Peyer's patch (tissue), 4 donors: ENCODE results near the gene MEI1. TPM values are rescaled to one million over a fixed set of nuclear protein-coding genes. Genes with fewer than 3 reads are reported as not detected.
A peak's percentile ranks its signal among the peaks of the same experiment; 100 is the strongest.

Experiments used
- DNase-seq, 3 donors: peaks; one replicate each; pipeline ENCODE4 v3.0.0-alpha.2; 2017 to 2019
- H3K27ac ChIP-seq, 4 donors: fragments of 200-600 bp; sonication (generic); one replicate each; pipeline ENCODE4 v1.5.1; 2016 to 2019
- H3K27me3 ChIP-seq, 2 donors: fragments of 200-600 bp; sonication (generic); one replicate each; pipeline ENCODE4 v1.5.1; 2019
- H3K36me3 ChIP-seq, 3 donors: fragments of 200-600 bp; sonication (generic); one replicate each; pipeline ENCODE4 v1.5.1; 2016 to 2019
- H3K4me1 ChIP-seq, 4 donors: fragments of 200-600 bp; sonication (generic); one replicate each; pipeline ENCODE4 v1.5.1; 2016 to 2019
- H3K4me3 ChIP-seq, 4 donors: fragments of 200-600 bp; sonication (generic); 1 replicate in 3 of 4; 2 replicates in 1 of 4; pipeline ENCODE4 v1.5.1; 2016 to 2019; ENCODE audit warnings: mild to moderate bottlenecking in 1 of 4
- H3K9me3 ChIP-seq, 4 donors: fragments of 200-600 bp; sonication (generic); one replicate each; pipeline ENCODE4 v1.5.1; 2016 to 2019; ENCODE audit warnings: mild to moderate bottlenecking in 1 of 4
- CTCF ChIP-seq, 6 experiments: fragments of 450-650 bp in 4 of 6; fragments of 200-600 bp in 2 of 6; sonication (generic) in 1 of 6; IDR thresholded peaks; one replicate each; pipeline ENCODE4 v1.5.1; 2017 to 2019; ENCODE audit warnings: antibody characterized with exemption in 6 of 6, mild to moderate bottlenecking in 3 of 6, moderate library complexity in 1 of 6
- POLR2A ChIP-seq, 2 donors: fragments of 450-650 bp; IDR thresholded peaks; one replicate each; pipeline ENCODE4 v1.5.1; 2017; ENCODE audit warnings: antibody characterized with exemption in 2 of 2, mild to moderate bottlenecking in 2 of 2, moderate library complexity in 2 of 2
- small RNA-seq, 2 donors: library from RNA; depleted of rRNA; stranded (forward); fragments of <200 nt; gene quantifications; one replicate each; pipeline ENCODE3, GENCODE V24; 2016
- total RNA-seq, 4 donors: library from RNA; depleted of rRNA; stranded (reverse); fragments of >200 nt; gene quantifications; one replicate each; pipeline ENCODE4 v1.1.0, GENCODE V29; 2016

MEI1 gene
- total RNA-seq, 4 donors from 2014 or later = 1.1 to 20.6 (median 11.7) TPM

- Histone ChIP-seq H3K9me3 (no peaks in the 10 kb centered on the region), H3K4me1 (peaks cover 0 to 68% (median 10%) of the 10 kb centered on the region in 4 donors), H3K27ac (peak overlapping the region in 1 of 4 donors; percentile 21), H3K27me3 (no peaks in the 10 kb centered on the region), H3K4me3 (no peak overlapping the region), H3K36me3 (no peaks in the 10 kb centered on the region)
- DNase-seq = no peak
- no peak for TF ChIP-seq POLR2A (IDR thresholded peaks at IDR 0.05)
- no peak for TF ChIP-seq CTCF (IDR thresholded peaks at IDR 0.05)
Measured at GRCh38 chr22:41845380-41846267, 146.3 kb downstream of the MEI1 start.

- TF ChIP-seq CTCF (IDR thresholded peaks at IDR 0.05) (no peak), POLR2A (IDR thresholded peaks at IDR 0.05) (no peak)
- Histone ChIP-seq H3K4me3 (no peak overlapping the region), H3K27me3 (no peaks in the 10 kb centered on the region), H3K9me3 (no peaks in the 10 kb centered on the region), H3K36me3 (no peaks in the 10 kb centered on the region), H3K27ac (no peak overlapping the region), H3K4me1 (peaks cover 0 to 61% (median 9%) of the 10 kb centered on the region in 4 donors)
- DNase-seq = no peak
Measured at GRCh38 chr22:41846268-41846987, 147.1 kb downstream of the MEI1 start.

- H3K4me3 ChIP-seq = no peak overlapping the region
- H3K36me3 ChIP-seq = no peaks in the 10 kb centered on the region
- TF ChIP-seq CTCF (IDR thresholded peaks at IDR 0.05) (no peak), POLR2A (IDR thresholded peaks at IDR 0.05) (no peak)
- H3K27me3 ChIP-seq = no peaks in the 10 kb centered on the region
- H3K4me1 ChIP-seq = peaks cover 0 to 53% (median 7%) of the 10 kb centered on the region in 4 donors
- H3K27ac ChIP-seq = no peak overlapping the region
- DNase-seq = no peak
- no peaks in the 10 kb centered on the region for H3K9me3 ChIP-seq
Measured at GRCh38 chr22:41847300-41847699, 148.0 kb downstream of the MEI1 start.

- Histone ChIP-seq H3K4me1 (peaks cover 0 to 46% (median 7%) of the 10 kb centered on the region in 4 donors), H3K9me3 (no peaks in the 10 kb centered on the region), H3K4me3 (no peak overlapping the region), H3K27ac (peak overlapping the region in 1 of 4 donors; percentile 22), H3K27me3 (no peaks in the 10 kb centered on the region), H3K36me3 (no peaks in the 10 kb centered on the region)
- peak in 3 of 6 experiments; percentile 32 to 50 (median 32) for TF ChIP-seq CTCF (IDR thresholded peaks at IDR 0.05)
- TF ChIP-seq POLR2A (IDR thresholded peaks at IDR 0.05) = no peak
- DNase-seq = peak in 2 of 3 donors; percentile 73 to 81
Measured at GRCh38 chr22:41848468-41848867, 149.2 kb downstream of the MEI1 start.

Small RNAs within 50 kb of the gene (small RNA-seq; reads per million reads assigned to genes)
- gene HMGN2P10 (0 reads per million in 2 donors), gene RF00019 (0 reads per million in 2 donors), gene RNU6-476P (0 reads per million in 2 donors), gene RNU6ATAC22P (0 reads per million in 2 donors)

Other genes starting within 250 kb of the MEI1 start
- 10 to 100 TPM; 20.6 to 31.3 (median 23.0) TPM for gene PHF5A, start 230.8 kb upstream of the MEI1 start, total RNA-seq
- 100 to 1,000 TPM; 115 to 394 (median 356) TPM for gene ACO2, start 230.4 kb upstream of the MEI1 start, total RNA-seq
- 10 to 100 TPM in 3 of 4 donors, 1 to 10 TPM in 1; 9.5 to 14.9 (median 13.0) TPM for gene POLR3H, start 155.0 kb upstream of the MEI1 start, total RNA-seq
- gene CSDC2, start 138.5 kb upstream of the MEI1 start, total RNA-seq = 1 to 10 TPM in 1 of 4 donors, under 1 TPM in 1, not detected in 2; 0.80 to 1.5 TPM
- gene PMM1, start 109.7 kb upstream of the MEI1 start, total RNA-seq = 100 to 1,000 TPM in 3 of 4 donors, 10 to 100 TPM in 1; 63.5 to 139 (median 101) TPM
- 10 to 100 TPM; 22.3 to 39.4 (median 29.9) TPM for gene DESI1, start 78.5 kb upstream of the MEI1 start, total RNA-seq
- gene XRCC6, start 78.2 kb upstream of the MEI1 start, total RNA-seq = 100 to 1,000 TPM; 119 to 151 (median 127) TPM
- gene SNU13, start 10.6 kb upstream of the MEI1 start, total RNA-seq = 10 to 100 TPM; 51.5 to 87.5 (median 58.6) TPM
- 10 to 100 TPM in 2 of 4 donors, 1 to 10 TPM in 2; 8.1 to 20.6 (median 10.2) TPM for gene CCDC134, start 101.2 kb downstream of the MEI1 start, total RNA-seq
- gene SREBF2, start 133.6 kb downstream of the MEI1 start, total RNA-seq = 100 to 1,000 TPM in 3 of 4 donors, 10 to 100 TPM in 1; 66.0 to 221 (median 144) TPM
- not detected for gene SHISA8, start 215.6 kb downstream of the MEI1 start, total RNA-seq
- 10 to 100 TPM in 1 of 4 donors, 1 to 10 TPM in 2, under 1 TPM in 1; 0.35 to 52.8 (median 3.2) TPM for gene TNFRSF13C, start 227.3 kb downstream of the MEI1 start, total RNA-seq
- 10 to 100 TPM; 14.2 to 71.0 (median 17.8) TPM for gene CENPM, start 247.6 kb downstream of the MEI1 start, total RNA-seq